Measurements from ENCODE around the gene FAM72B.
"Not testable (repeated sequence)": the region's sequence is repeated elsewhere in the genome, so short reads cannot be mapped to it uniquely, and the experiment has no call there.

GRCh38 chr1:121165296-121165695 lies 18.8 kb downstream of the FAM72B start:
- not testable (repeated sequence) for TF ChIP-seq CTCF, POLR2A (IDR thresholded peaks at IDR 0.05)
